Mesothelial cell of epicardium (in vitro differentiated cells): ENCODE measurements around the gene GJB3. TPM values are rescaled to one million over a fixed set of nuclear protein-coding genes. Genes with fewer than 3 reads are reported as not detected.

Experiments used
- DNase-seq, 2 experiments: peaks; one replicate each; pipeline ENCODE4 v3.0.0; 2021; ENCODE audit warnings: low spot score in 2 of 2; ENCODE audit not compliant: unreplicated experiment in 2 of 2
- H3K27ac Mint-ChIP-seq: 2 replicates; pipeline ENCODE4 v1.8.0; 2021; ENCODE audit warnings: mixed read lengths
- H3K27me3 Mint-ChIP-seq: 2 replicates; pipeline ENCODE4 v1.8.0; 2021; ENCODE audit warnings: low read depth, mixed read lengths
- H3K36me3 Mint-ChIP-seq: 2 replicates; pipeline ENCODE4 v1.8.0; 2021; ENCODE audit warnings: mixed read lengths
- H3K4me1 Mint-ChIP-seq: 2 replicates; pipeline ENCODE4 v1.8.0; 2021; ENCODE audit warnings: mixed read lengths
- H3K4me3 Mint-ChIP-seq: 2 replicates; pipeline ENCODE4 v1.8.0; 2021; ENCODE audit warnings: mild to moderate bottlenecking, moderate library complexity, mixed read lengths
- H3K9me3 Mint-ChIP-seq: 2 replicates; pipeline ENCODE4 v1.8.0; 2021; ENCODE audit warnings: mixed read lengths
- CTCF ChIP-seq: fragments of 200-600 bp; sonication (generic); IDR thresholded peaks from one replicate; pipeline ENCODE4 v1.5.0; 2021; ENCODE audit warnings: antibody characterized with exemption; ENCODE audit not compliant: unreplicated experiment
- total RNA-seq: library from RNA; stranded (reverse); gene quantifications from 3 replicates; pipeline ENCODE4 v1.2.1, GENCODE V29; 2021

Gene GJB3
- total RNA-seq, 1 donor from 2014 or later: not detected

GRCh38 chr1:34746785-34747637 is 34.0 kb upstream of the GJB3 start:
- no peak overlapping the region for H3K4me3 Mint-ChIP-seq
- peaks cover 45% of the 10 kb centered on the region for H3K27me3 Mint-ChIP-seq
- no peaks in the 10 kb centered on the region for H3K4me1 Mint-ChIP-seq
- TF ChIP-seq CTCF: no peak
- no peak overlapping the region for H3K27ac Mint-ChIP-seq
- DNase-seq: no peak
- no peaks in the 10 kb centered on the region for H3K9me3 Mint-ChIP-seq
- no peaks in the 10 kb centered on the region for H3K36me3 Mint-ChIP-seq

- no peak for TF ChIP-seq CTCF
- Mint-ChIP-seq H3K4me1 (no peaks in the 10 kb centered on the region), H3K27me3 (peaks cover 40% of the 10 kb centered on the region), H3K27ac (no peak overlapping the region), H3K36me3 (no peaks in the 10 kb centered on the region), H3K9me3 (no peaks in the 10 kb centered on the region), H3K4me3 (no peak overlapping the region)
- no peak for DNase-seq
These were observed 33.4 kb upstream of the GJB3 start for GRCh38 chr1:34747638-34747941.

- Mint-ChIP-seq H3K36me3 (no peaks in the 10 kb centered on the region), H3K27ac (no peak overlapping the region), H3K27me3 (peaks cover 26% of the 10 kb centered on the region), H3K4me1 (no peaks in the 10 kb centered on the region), H3K9me3 (peaks cover 3% of the 10 kb centered on the region), H3K4me3 (no peak overlapping the region)
- no peak for DNase-seq
- no peak for TF ChIP-seq CTCF
These were observed 31.0 kb upstream of the GJB3 start for GRCh38 chr1:34749992-34750391.

- no peak for TF ChIP-seq CTCF
- DNase-seq: no peak
- H3K27me3 Mint-ChIP-seq: peaks cover 22% of the 10 kb centered on the region
- no peaks in the 10 kb centered on the region for H3K36me3 Mint-ChIP-seq
- H3K9me3 Mint-ChIP-seq: peaks cover 3% of the 10 kb centered on the region
- H3K4me3 Mint-ChIP-seq: no peak overlapping the region
- no peak overlapping the region for H3K27ac Mint-ChIP-seq
- H3K4me1 Mint-ChIP-seq: no peaks in the 10 kb centered on the region
These were observed 30.4 kb upstream of the GJB3 start for GRCh38 chr1:34750610-34751009.

GRCh38 chr1:34753163-34753562 is 27.9 kb upstream of the GJB3 start:
- Mint-ChIP-seq H3K36me3 (no peaks in the 10 kb centered on the region), H3K27ac (no peak overlapping the region), H3K27me3 (peaks cover 9% of the 10 kb centered on the region), H3K9me3 (peaks cover 3% of the 10 kb centered on the region), H3K4me1 (no peaks in the 10 kb centered on the region), H3K4me3 (no peak overlapping the region)
- TF ChIP-seq CTCF: no peak
- no peak for DNase-seq
